Kidney tubule cell (primary cell): ENCODE data around the gene PMS1.
"Not testable (repeated sequence)": the region's sequence is repeated elsewhere in the genome, so short reads cannot be mapped to it uniquely, and the experiment has no call there.

Experiments
- DNase-seq: peaks from one replicate; pipeline ENCODE4 v3.0.0-alpha.2; 2018; ENCODE audit warnings: low spot score

PMS1 gene

GRCh38 chr2:189818249-189819038 lies 34.2 kb downstream of the PMS1 start:
- no peak for DNase-seq

GRCh38 chr2:189819297-189819704 lies 35.1 kb downstream of the PMS1 start:
- no peak for DNase-seq

- DNase-seq, result no peak
Measured at GRCh38 chr2:189821953-189822748, 37.9 kb downstream of the PMS1 start.

- DNase-seq, result no peak
Measured at GRCh38 chr2:189824694-189825396, 40.6 kb downstream of the PMS1 start.

GRCh38 chr2:189826039-189826438 lies 41.8 kb downstream of the PMS1 start:
- DNase-seq, result no peak

GRCh38 chr2:189829102-189829833 lies 45.0 kb downstream of the PMS1 start:
- DNase-seq, result no peak

GRCh38 chr2:189830510-189830909 lies 46.3 kb downstream of the PMS1 start:
- no peak for DNase-seq

- no peak for DNase-seq
Measured at GRCh38 chr2:189834059-189834458, 49.8 kb downstream of the PMS1 start.

- DNase-seq, result not testable (repeated sequence)
Measured at GRCh38 chr2:189834642-189835041, 50.4 kb downstream of the PMS1 start.

GRCh38 chr2:189835855-189836558 lies 51.8 kb downstream of the PMS1 start:
- DNase-seq, result no peak

- DNase-seq, result peak; percentile 6
Measured at GRCh38 chr2:189836644-189837043, 52.4 kb downstream of the PMS1 start.

- DNase-seq, result no peak
Measured at GRCh38 chr2:189837326-189837725, 53.1 kb downstream of the PMS1 start.

- no peak for DNase-seq
Measured at GRCh38 chr2:189841019-189841418, 56.8 kb downstream of the PMS1 start.

- DNase-seq, result peak; percentile 18
Measured at GRCh38 chr2:189848276-189848675, 64.0 kb downstream of the PMS1 start.

GRCh38 chr2:189849550-189849949 lies 65.3 kb downstream of the PMS1 start:
- no peak for DNase-seq

GRCh38 chr2:189851174-189851826 lies 67.0 kb downstream of the PMS1 start:
- DNase-seq, result no peak

GRCh38 chr2:189854187-189854586 lies 69.9 kb downstream of the PMS1 start:
- no peak for DNase-seq

GRCh38 chr2:189854940-189855339 lies 70.7 kb downstream of the PMS1 start:
- DNase-seq, result no peak

- DNase-seq, result no peak
Measured at GRCh38 chr2:189858291-189858690, 74.0 kb downstream of the PMS1 start.

GRCh38 chr2:189860161-189860560 lies 75.9 kb downstream of the PMS1 start:
- no peak for DNase-seq

- no peak for DNase-seq
Measured at GRCh38 chr2:189862751-189863150, 78.5 kb downstream of the PMS1 start.
